Astrocyte (in vitro differentiated cells and primary cell): Measurements from ENCODE around the gene POMT2. TPM values are rescaled to one million over a fixed set of nuclear protein-coding genes. Genes with fewer than 3 reads are reported as not detected.

Experiments used
- DNase-seq: peaks from one replicate; pipeline ENCODE4 v3.0.0-alpha.2; 2010; ENCODE audit warnings: low read depth
- FAIRE-seq: peaks from 2 replicates; lab custom pipeline; 2011; peaks lifted over from hg19 to GRCh38; lab: Jason Lieb, UNC
- H2AFZ ChIP-seq: 2 replicates; pipeline ENCODE4 v1.6.0; 2012; ENCODE audit warnings: low read depth, low read length, inconsistent platforms
- H3K27ac ChIP-seq: 2 replicates; pipeline ENCODE4 v1.5.1; 2011; ENCODE audit warnings: low read depth, low read length, inconsistent platforms
- H3K27me3 ChIP-seq: 2 replicates; pipeline ENCODE4 v1.6.0; 2011; ENCODE audit warnings: low read length, inconsistent platforms; ENCODE audit not compliant: insufficient read depth
- H3K36me3 ChIP-seq: 2 replicates; pipeline ENCODE4 v1.5.1; 2011; ENCODE audit warnings: low read length, inconsistent platforms; ENCODE audit not compliant: insufficient read depth
- H3K4me1 ChIP-seq: 2 replicates; pipeline ENCODE4 v1.5.1; 2011; ENCODE audit warnings: low read length, inconsistent platforms; ENCODE audit not compliant: insufficient read depth
- H3K4me2 ChIP-seq: 2 replicates; pipeline ENCODE4 v1.6.0; 2012; ENCODE audit warnings: low read length, inconsistent platforms
- H3K4me3 ChIP-seq: 2 replicates; pipeline ENCODE4 v1.5.1; 2011; ENCODE audit warnings: low read depth, mild to moderate bottlenecking, low read length, inconsistent platforms; ENCODE audit not compliant: insufficient read depth
- H3K79me2 ChIP-seq: 2 replicates; pipeline ENCODE4 v1.6.0; 2012; ENCODE audit warnings: mild to moderate bottlenecking, low read length, inconsistent platforms; ENCODE audit not compliant: insufficient read depth
- H3K9ac ChIP-seq: 2 replicates; pipeline ENCODE4 v1.6.0; 2012; ENCODE audit warnings: mild to moderate bottlenecking, low read length, inconsistent platforms
- H3K9me3 ChIP-seq: 2 replicates; pipeline ENCODE4 v1.5.1; 2012; ENCODE audit warnings: low read depth, mild to moderate bottlenecking, low read length, inconsistent platforms; ENCODE audit not compliant: insufficient read depth
- H4K20me1 ChIP-seq: 2 replicates; pipeline ENCODE4 v1.6.0; 2012; ENCODE audit warnings: low read length, inconsistent platforms; ENCODE audit not compliant: insufficient read depth
- H3K27ac Mint-ChIP-seq: one replicate; pipeline ENCODE4 v1.8.0; 2021; ENCODE audit warnings: mild to moderate bottlenecking, mixed read lengths; ENCODE audit not compliant: unreplicated experiment
- H3K27me3 Mint-ChIP-seq: one replicate; pipeline ENCODE4 v1.8.0; 2021; ENCODE audit warnings: low read depth, mixed read lengths; ENCODE audit not compliant: unreplicated experiment
- H3K36me3 Mint-ChIP-seq: one replicate; pipeline ENCODE4 v1.8.0; 2021; ENCODE audit warnings: low read depth, mixed read lengths; ENCODE audit not compliant: unreplicated experiment
- H3K4me1 Mint-ChIP-seq: one replicate; pipeline ENCODE4 v1.8.0; 2021; ENCODE audit warnings: low read depth, mixed read lengths; ENCODE audit not compliant: unreplicated experiment
- H3K4me3 Mint-ChIP-seq: one replicate; pipeline ENCODE4 v1.8.0; 2021; ENCODE audit warnings: mild to moderate bottlenecking, moderate library complexity, mixed read lengths; ENCODE audit not compliant: unreplicated experiment
- H3K9me3 Mint-ChIP-seq: one replicate; pipeline ENCODE4 v1.8.0; 2021; ENCODE audit warnings: mild to moderate bottlenecking, mixed read lengths; ENCODE audit not compliant: unreplicated experiment
- CTCF ChIP-seq: IDR thresholded peaks from 2 replicates; pipeline ENCODE4 v1.5.1; 2011; ENCODE audit warnings: low read depth, mild to moderate bottlenecking, inconsistent platforms, low read length, moderate library complexity; ENCODE audit not compliant: insufficient read depth
- EZH2 ChIP-seq: IDR thresholded peaks from 2 replicates; pipeline ENCODE4 v1.6.1; 2012; ENCODE audit warnings: mild to moderate bottlenecking, low read length, inconsistent platforms; ENCODE audit not compliant: insufficient read depth
- total RNA-seq: library from RNA; stranded (reverse); gene quantifications from 2 replicates; pipeline ENCODE4 v1.2.1, GENCODE V29; 2021

The POMT2 gene
- total RNA-seq, 1 donor from 2014 or later = 53.4 TPM

- Histone ChIP-seq H3K9ac (no peak overlapping the region), H3K9me3 (no peaks in the 10 kb centered on the region), H3K4me2 (no peak overlapping the region), H4K20me1 (no peaks in the 10 kb centered on the region), H3K27me3 (peaks cover 4% of the 10 kb centered on the region), H3K36me3 (no peaks in the 10 kb centered on the region), H3K79me2 (no peaks in the 10 kb centered on the region), H3K4me3 (no peak overlapping the region), H3K4me1 (no peaks in the 10 kb centered on the region), H2AFZ (no peak overlapping the region), H3K27ac (no peak overlapping the region)
- FAIRE-seq (no peak), DNase-seq (no peak)
- Mint-ChIP-seq H3K27me3 (peaks cover 21% of the 10 kb centered on the region), H3K4me1 (no peaks in the 10 kb centered on the region), H3K36me3 (peaks cover 30% of the 10 kb centered on the region), H3K9me3 (no peaks in the 10 kb centered on the region), H3K27ac (no peak overlapping the region), H3K4me3 (no peak overlapping the region)
- TF ChIP-seq EZH2 (no peak), CTCF (no peak)
Measured at GRCh38 chr14:77253333-77254190, 67.1 kb downstream of the POMT2 start.

GRCh38 chr14:77251870-77252269, 68.8 kb downstream of the POMT2 start:
- Mint-ChIP-seq H3K27ac (no peak overlapping the region), H3K27me3 (peaks cover 18% of the 10 kb centered on the region), H3K4me1 (no peaks in the 10 kb centered on the region), H3K9me3 (no peaks in the 10 kb centered on the region), H3K4me3 (no peak overlapping the region), H3K36me3 (peaks cover 35% of the 10 kb centered on the region)
- H3K9ac ChIP-seq = no peak overlapping the region
- H3K4me2 ChIP-seq = no peak overlapping the region
- no peak for TF ChIP-seq CTCF
- no peak for TF ChIP-seq EZH2
- FAIRE-seq (no peak), DNase-seq (no peak)
- no peaks in the 10 kb centered on the region for H3K9me3 ChIP-seq
- H3K27me3 ChIP-seq = peaks cover 4% of the 10 kb centered on the region
- no peaks in the 10 kb centered on the region for H3K79me2 ChIP-seq
- no peaks in the 10 kb centered on the region for H4K20me1 ChIP-seq
- H3K36me3 ChIP-seq = no peaks in the 10 kb centered on the region
- no peak overlapping the region for H3K4me3 ChIP-seq
- no peak overlapping the region for H3K27ac ChIP-seq
- no peaks in the 10 kb centered on the region for H3K4me1 ChIP-seq
- no peak overlapping the region for H2AFZ ChIP-seq

GRCh38 chr14:77250927-77251326, 69.8 kb downstream of the POMT2 start:
- no peak overlapping the region for H3K27ac ChIP-seq
- Mint-ChIP-seq H3K27ac (no peak overlapping the region), H3K9me3 (no peaks in the 10 kb centered on the region), H3K4me3 (no peak overlapping the region), H3K4me1 (no peaks in the 10 kb centered on the region), H3K36me3 (peaks cover 37% of the 10 kb centered on the region), H3K27me3 (peaks cover 13% of the 10 kb centered on the region)
- DNase-seq (no peak), FAIRE-seq (no peak)
- no peak for TF ChIP-seq CTCF
- TF ChIP-seq EZH2 = no peak
- H3K27me3 ChIP-seq = peaks cover 4% of the 10 kb centered on the region
- no peaks in the 10 kb centered on the region for H3K4me1 ChIP-seq
- H3K4me3 ChIP-seq = no peak overlapping the region
- H3K4me2 ChIP-seq = no peak overlapping the region
- no peaks in the 10 kb centered on the region for H4K20me1 ChIP-seq
- H2AFZ ChIP-seq = no peak overlapping the region
- H3K79me2 ChIP-seq = no peaks in the 10 kb centered on the region
- H3K36me3 ChIP-seq = no peaks in the 10 kb centered on the region
- H3K9me3 ChIP-seq = no peaks in the 10 kb centered on the region
- no peak overlapping the region for H3K9ac ChIP-seq
